Forelimb muscle (tissue), 1 donor: Measurements from ENCODE around the gene OSGEP. TPM values are rescaled to one million over a fixed set of nuclear protein-coding genes. Genes with fewer than 3 reads are reported as not detected.

Experiments used
- DNase-seq: peaks from one replicate; pipeline ENCODE4 v3.0.0-alpha.2; 2013; ENCODE audit warnings: low read depth
- polyA plus RNA-seq: library from polyadenylated mRNA; unstranded; fragments of 120-200 nt; gene quantifications from one replicate; pipeline ENCODE4 v1.2.1, GENCODE V29; 2013; ENCODE audit not compliant: insufficient read length

OSGEP gene
- polyA plus RNA-seq, 1 donor, result 40.8 TPM

- DNase-seq, result no peak
Measured at GRCh38 chr14:20400589-20400964, 54.0 kb downstream of the OSGEP start.

- DNase-seq, result no peak
Measured at GRCh38 chr14:20397511-20397910, 57.1 kb downstream of the OSGEP start.

Other genes with a start within 250 kb of the OSGEP start
- not detected for gene OR11H6, start 231.1 kb downstream of the OSGEP start, polyA plus RNA-seq
- gene OR11H7, start 225.8 kb downstream of the OSGEP start, polyA plus RNA-seq, result 0.29 TPM
- not detected for gene OR11H4, start 215.5 kb downstream of the OSGEP start, polyA plus RNA-seq
- gene TTC5, start 148.9 kb downstream of the OSGEP start, polyA plus RNA-seq, result 11.4 TPM
- 62.2 TPM for gene CCNB1IP1, start 121.5 kb downstream of the OSGEP start, polyA plus RNA-seq
- 34.2 TPM for gene PARP2, start 111.2 kb downstream of the OSGEP start, polyA plus RNA-seq
- gene TEP1, start 41.3 kb downstream of the OSGEP start, polyA plus RNA-seq, result 18.3 TPM
- 1.1 TPM for gene KLHL33, start 18.6 kb downstream of the OSGEP start, polyA plus RNA-seq
- 163 TPM for gene APEX1, start 414 bp upstream of the OSGEP start, polyA plus RNA-seq
- gene PIP4P1, start 6.6 kb upstream of the OSGEP start, polyA plus RNA-seq, result 21.0 TPM
- gene PNP, start 14.6 kb upstream of the OSGEP start, polyA plus RNA-seq, result 10.6 TPM
- gene RNASE10, start 50.7 kb upstream of the OSGEP start, polyA plus RNA-seq, result 0.15 TPM
- not detected for gene RNASE9, start 106.2 kb upstream of the OSGEP start, polyA plus RNA-seq
- gene RNASE11, start 133.2 kb upstream of the OSGEP start, polyA plus RNA-seq, result not detected
- gene RNASE12, start 136.6 kb upstream of the OSGEP start, polyA plus RNA-seq, result not detected
- gene OR6S1, start 186.9 kb upstream of the OSGEP start, polyA plus RNA-seq, result not detected
- gene RNASE4, start 229.7 kb upstream of the OSGEP start, polyA plus RNA-seq, result 4.2 TPM
- 2.0 TPM for gene ANG, start 234.0 kb upstream of the OSGEP start, polyA plus RNA-seq